Vagina (tissue), 2 donors: ENCODE data around the gene IFIT2. TPM values are rescaled to one million over a fixed set of nuclear protein-coding genes. Genes with fewer than 3 reads are reported as not detected.
A peak's percentile ranks its signal among the peaks of the same experiment; 100 is the strongest.

Experiments
- DNase-seq, 2 donors: peaks; one replicate each; pipeline ENCODE4 v3.0.0-alpha.2; 2017; ENCODE audit errors: extremely low spot score in 2 of 2
- H3K27ac ChIP-seq: fragments of 200-600 bp; sonication (generic); one replicate; pipeline ENCODE4 v1.5.1; 2019
- H3K27me3 ChIP-seq: fragments of 200-600 bp; sonication (generic); one replicate; pipeline ENCODE4 v1.5.1; 2019
- H3K36me3 ChIP-seq, 2 donors: fragments of 200-600 bp; sonication (generic); one replicate each; pipeline ENCODE4 v1.5.1; 2017 to 2019
- H3K4me1 ChIP-seq: fragments of 200-600 bp; sonication (generic); one replicate; pipeline ENCODE4 v1.5.1; 2019
- H3K4me3 ChIP-seq, 2 donors: fragments of 200-600 bp; sonication (generic); 1 replicate in 1 of 2; 2 replicates in 1 of 2; pipeline ENCODE4 v1.5.1; 2016 to 2019
- H3K9me3 ChIP-seq: fragments of 200-600 bp; sonication (generic); one replicate; pipeline ENCODE4 v1.5.1; 2019
- POLR2A ChIP-seq, 2 donors: fragments of 450-650 bp; IDR thresholded peaks; one replicate each; pipeline ENCODE4 v1.6.1; 2017; ENCODE audit warnings: antibody characterized with exemption in 2 of 2, mild to moderate bottlenecking in 2 of 2, moderate library complexity in 2 of 2
- POLR2AphosphoS5 ChIP-seq, 2 donors: sonication (generic); formaldehyde crosslinking; IDR thresholded peaks; one replicate each; pipeline ENCODE4 v1.9.0; 2017; ENCODE audit warnings: antibody characterized with exemption in 2 of 2, mild to moderate bottlenecking in 2 of 2, low read depth in 1 of 2; ENCODE audit not compliant: insufficient read depth in 1 of 2
- intact Hi-C: fragments of 100-400 bp; cut with DNase I; formaldehyde crosslinking; loops from one replicate; pipeline ENCODE4 v1.15.1; 2023
- total RNA-seq: library from RNA; depleted of rRNA; stranded (reverse); fragments of >200 nt; gene quantifications from one replicate; pipeline ENCODE4 v1.2.3, GENCODE V29; 2016
- TF ChIP-seq, protein P1 (sequence below), 3 experiments: fragments of 450-650 bp in 2 of 3; fragments of 200-600 bp in 1 of 3; sonication (generic) in 1 of 3; IDR thresholded peaks; one replicate each; pipeline ENCODE4 v1.5.1; 2017 to 2019; ENCODE audit warnings: antibody characterized with exemption in 3 of 3, mild to moderate bottlenecking in 2 of 3, moderate library complexity in 2 of 3

Gene IFIT2
- total RNA-seq, 1 donor from 2014 or later, result 2.9 TPM

- Histone ChIP-seq H3K4me3 (no peak overlapping the region), H3K36me3 (no peaks in the 10 kb centered on the region), H3K27ac (peak overlapping the region; percentile 76), H3K9me3 (no peaks in the 10 kb centered on the region), H3K27me3 (no peaks in the 10 kb centered on the region), H3K4me1 (peaks cover 30% of the 10 kb centered on the region)
- no peak for DNase-seq
- intact Hi-C loops, result no loop called here
- TF ChIP-seq POLR2AphosphoS5 (IDR thresholded peaks at IDR 0.05; ENCODE audit: insufficient read depth in 1 of 2, low read depth in 1 of 2) (no peak), POLR2A (IDR thresholded peaks at IDR 0.05) (no peak)
- TF ChIP-seq, protein P1, sequence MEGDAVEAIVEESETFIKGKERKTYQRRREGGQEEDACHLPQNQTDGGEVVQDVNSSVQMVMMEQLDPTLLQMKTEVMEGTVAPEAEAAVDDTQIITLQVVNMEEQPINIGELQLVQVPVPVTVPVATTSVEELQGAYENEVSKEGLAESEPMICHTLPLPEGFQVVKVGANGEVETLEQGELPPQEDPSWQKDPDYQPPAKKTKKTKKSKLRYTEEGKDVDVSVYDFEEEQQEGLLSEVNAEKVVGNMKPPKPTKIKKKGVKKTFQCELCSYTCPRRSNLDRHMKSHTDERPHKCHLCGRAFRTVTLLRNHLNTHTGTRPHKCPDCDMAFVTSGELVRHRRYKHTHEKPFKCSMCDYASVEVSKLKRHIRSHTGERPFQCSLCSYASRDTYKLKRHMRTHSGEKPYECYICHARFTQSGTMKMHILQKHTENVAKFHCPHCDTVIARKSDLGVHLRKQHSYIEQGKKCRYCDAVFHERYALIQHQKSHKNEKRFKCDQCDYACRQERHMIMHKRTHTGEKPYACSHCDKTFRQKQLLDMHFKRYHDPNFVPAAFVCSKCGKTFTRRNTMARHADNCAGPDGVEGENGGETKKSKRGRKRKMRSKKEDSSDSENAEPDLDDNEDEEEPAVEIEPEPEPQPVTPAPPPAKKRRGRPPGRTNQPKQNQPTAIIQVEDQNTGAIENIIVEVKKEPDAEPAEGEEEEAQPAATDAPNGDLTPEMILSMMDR (IDR thresholded peaks at IDR 0.05), result no peak
These were observed 26.9 kb upstream of the IFIT2 start for GRCh38 chr10:89274928-89275327.

- no peak for DNase-seq
- intact Hi-C loops, result no loop called here
- Histone ChIP-seq H3K36me3 (no peaks in the 10 kb centered on the region), H3K4me3 (no peak overlapping the region), H3K27ac (peak overlapping the region; percentile 76), H3K27me3 (no peaks in the 10 kb centered on the region), H3K9me3 (no peaks in the 10 kb centered on the region), H3K4me1 (peaks cover 31% of the 10 kb centered on the region)
- TF ChIP-seq, protein P1 (IDR thresholded peaks at IDR 0.05), result no peak
- no peak for TF ChIP-seq POLR2AphosphoS5 (IDR thresholded peaks at IDR 0.05; ENCODE audit: insufficient read depth in 1 of 2, low read depth in 1 of 2)
- TF ChIP-seq POLR2A (IDR thresholded peaks at IDR 0.05), result no peak
These were observed 26.5 kb upstream of the IFIT2 start for GRCh38 chr10:89275383-89275782.

DNA sequence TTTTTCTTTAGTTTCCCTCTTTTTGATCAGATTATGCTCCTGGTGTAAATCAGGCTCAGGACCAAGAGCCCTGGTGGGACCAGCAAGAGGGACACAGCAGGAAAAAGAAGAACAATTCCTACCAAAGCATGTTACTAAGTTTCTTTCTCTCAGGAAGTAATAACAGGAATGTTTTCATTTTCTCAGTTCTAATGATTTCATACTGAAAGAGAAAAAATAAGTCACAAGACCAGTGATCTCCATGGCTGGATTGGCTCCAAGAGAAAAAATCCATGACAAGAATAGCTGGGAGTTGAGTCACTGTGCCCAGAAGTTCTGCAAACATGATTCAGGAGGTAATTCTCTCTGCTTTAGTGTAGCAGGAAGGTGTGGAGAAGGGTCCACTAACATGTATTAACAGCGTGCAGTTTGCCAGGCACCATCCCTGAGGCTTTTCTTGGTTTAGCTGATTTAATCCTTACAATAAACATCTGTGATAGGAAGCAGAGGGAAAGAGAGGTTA is 23.8 kb upstream of the IFIT2 start:
- DNase-seq, result no peak
- TF ChIP-seq POLR2A (IDR thresholded peaks at IDR 0.05) (no peak), POLR2AphosphoS5 (IDR thresholded peaks at IDR 0.05; ENCODE audit: insufficient read depth in 1 of 2, low read depth in 1 of 2) (peak in 1 of 2 donors; percentile 99)
- H3K4me1 ChIP-seq, result peaks cover 37% of the 10 kb centered on the region

GRCh38 chr10:89278900-89279392 is 22.9 kb upstream of the IFIT2 start:
- intact Hi-C loops, result no loop called here
- no peaks in the 10 kb centered on the region for H3K27me3 ChIP-seq
- H3K4me3 ChIP-seq, result no peak overlapping the region
- TF ChIP-seq POLR2AphosphoS5 (IDR thresholded peaks at IDR 0.05; ENCODE audit: insufficient read depth in 1 of 2, low read depth in 1 of 2), result no peak
- TF ChIP-seq POLR2A (IDR thresholded peaks at IDR 0.05), result no peak
- TF ChIP-seq, protein P1 (IDR thresholded peaks at IDR 0.05), result no peak
- no peak for DNase-seq
- H3K9me3 ChIP-seq, result no peaks in the 10 kb centered on the region
- H3K27ac ChIP-seq, result peak overlapping the region; percentile 84
- H3K4me1 ChIP-seq, result peaks cover 46% of the 10 kb centered on the region
- no peaks in the 10 kb centered on the region for H3K36me3 ChIP-seq

More for the DNA sequence above, 23.8 kb upstream of the IFIT2 start:
- Histone ChIP-seq H3K36me3 (no peaks in the 10 kb centered on the region), H3K4me3 (no peak overlapping the region), H3K27me3 (no peaks in the 10 kb centered on the region), H3K27ac (peak overlapping the region; percentile 84), H3K9me3 (no peaks in the 10 kb centered on the region)
- intact Hi-C loops, result no loop called here

DNA sequence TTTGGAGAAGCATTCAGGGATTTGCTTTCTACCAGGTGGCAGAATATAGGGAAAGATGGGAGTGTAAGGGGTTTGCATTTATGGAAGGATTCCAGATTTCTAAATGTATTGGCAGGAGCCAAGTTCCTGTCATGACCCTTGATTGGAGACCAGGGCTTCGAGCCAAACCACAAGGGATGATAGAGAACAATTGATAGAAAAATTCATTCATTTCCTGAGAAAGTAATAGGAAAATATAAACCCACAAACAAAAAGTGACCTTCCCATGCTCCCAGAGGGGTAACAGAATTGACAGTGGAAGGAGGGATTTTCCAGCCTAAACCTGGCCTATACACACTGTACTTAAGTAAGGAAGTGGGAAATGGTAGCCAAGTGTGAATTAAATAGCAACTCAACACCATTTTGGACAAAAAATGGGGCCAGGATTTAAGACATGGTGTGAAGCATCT is 22.4 kb upstream of the IFIT2 start:
- no peaks in the 10 kb centered on the region for H3K27me3 ChIP-seq
- intact Hi-C loops, result no loop called here
- peak overlapping the region; percentile 84 for H3K27ac ChIP-seq
- DNase-seq, result no peak
- no peak overlapping the region for H3K4me3 ChIP-seq
- H3K9me3 ChIP-seq, result no peaks in the 10 kb centered on the region
- peaks cover 51% of the 10 kb centered on the region for H3K4me1 ChIP-seq
- no peaks in the 10 kb centered on the region for H3K36me3 ChIP-seq
- no peak for TF ChIP-seq POLR2A (IDR thresholded peaks at IDR 0.05)

DNA sequence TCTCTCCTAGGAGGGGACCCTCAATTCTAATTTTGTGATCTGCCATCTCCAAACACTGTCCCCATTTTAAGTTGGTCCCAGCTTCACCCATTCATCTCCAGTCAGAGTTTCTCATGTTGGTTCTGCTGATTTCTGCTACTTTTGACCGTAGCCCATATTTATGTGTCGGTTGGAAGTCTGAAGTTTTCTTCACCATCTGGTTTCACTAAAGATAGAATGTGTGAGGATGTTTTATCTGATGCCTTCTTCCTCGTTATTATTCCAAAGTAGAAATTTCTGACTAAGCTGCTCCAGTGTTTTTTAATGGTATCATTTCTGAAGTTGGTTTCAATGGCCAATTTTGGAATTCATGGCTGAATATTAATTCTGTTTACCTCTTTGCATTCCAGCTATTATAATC is 21.3 kb upstream of the IFIT2 start:
- Histone ChIP-seq H3K4me1 (peaks cover 53% of the 10 kb centered on the region), H3K4me3 (no peak overlapping the region), H3K27me3 (no peaks in the 10 kb centered on the region), H3K27ac (peak overlapping the region; percentile 56), H3K36me3 (no peaks in the 10 kb centered on the region), H3K9me3 (no peaks in the 10 kb centered on the region)
- DNase-seq, result no peak
- TF ChIP-seq POLR2A (IDR thresholded peaks at IDR 0.05) (no peak), POLR2AphosphoS5 (IDR thresholded peaks at IDR 0.05; ENCODE audit: insufficient read depth in 1 of 2, low read depth in 1 of 2) (no peak)
- TF ChIP-seq, protein P1 (IDR thresholded peaks at IDR 0.05), result no peak
- intact Hi-C loops, result no loop called here
